IMR-90 (cell line): ENCODE data around the gene CFAP299. TPM values are rescaled to one million over a fixed set of nuclear protein-coding genes. Genes with fewer than 3 reads are reported as not detected.

ENCODE experiments used
- ATAC-seq: fragments of 200-7000 bp; cut with Tn5 transposase; 2 replicates; pipeline ENCODE4 v1.9.1; 2020; ENCODE audit warnings: low read depth, mild to moderate bottlenecking, moderate library complexity
- BruUV-seq: library from RNA; stranded (reverse); fragments of 400-500 nt; replicated peaks from 2 replicates; lab custom pipeline; 2021; lab: Mats Ljungman, UMichigan
- CTCF ChIA-PET: fragments of 300-600 bp; formaldehyde crosslinking; extraction: SDS; loops from one replicate; lab custom pipeline; 2021; ENCODE audit warnings: antibody characterized with exemption; lab: Yijun Ruan, JAX
- POLR2A ChIA-PET: fragments of 300-600 bp; sonication (Branson Sonifier 250); formaldehyde crosslinking; loops from one replicate; lab custom pipeline; 2022; ENCODE audit warnings: antibody characterized with exemption; ENCODE audit not compliant: unreplicated experiment; lab: Charles Lee
- DNase-seq: peaks from one replicate; pipeline ENCODE4 v3.0.0; 2013
- H2AFZ ChIP-seq: replicated peaks from 2 replicates; pipeline ENCODE3; 2013; ENCODE audit warnings: low read length, mild to moderate bottlenecking; ENCODE audit not compliant: poor library complexity
- H2AK5ac ChIP-seq: 2 replicates; pipeline ENCODE4 v1.6.1; 2013; ENCODE audit warnings: low read depth, low read length, inconsistent platforms
- H2AK9ac ChIP-seq: replicated peaks from 2 replicates; pipeline ENCODE3; 2013; ENCODE audit warnings: mild to moderate bottlenecking, low read depth, low read length, moderate library complexity; ENCODE audit not compliant: poor library complexity
- H2BK120ac ChIP-seq: 2 replicates; pipeline ENCODE4 v1.6.1; 2013; ENCODE audit warnings: low read depth, low read length, inconsistent platforms
- H2BK15ac ChIP-seq: 3 replicates; pipeline ENCODE4 v1.6.1; 2013; ENCODE audit warnings: low read depth, low read length, inconsistent platforms
- H2BK20ac ChIP-seq: 2 replicates; pipeline ENCODE4 v1.6.1; 2013; ENCODE audit warnings: low read depth, mild to moderate bottlenecking, inconsistent platforms, low read length, moderate library complexity
- H2BK5ac ChIP-seq: 2 replicates; pipeline ENCODE4 v1.6.1; 2013; ENCODE audit warnings: mild to moderate bottlenecking, low read depth, low read length, inconsistent platforms; ENCODE audit not compliant: poor library complexity, severe bottlenecking
- H3K14ac ChIP-seq: replicated peaks from 2 replicates; pipeline ENCODE4 v1.6.1; 2013; ENCODE audit warnings: low read depth, low read length, inconsistent platforms
- H3K18ac ChIP-seq: 2 replicates; pipeline ENCODE4 v1.6.1; 2013; ENCODE audit warnings: low read depth, low read length, control low read depth
- H3K23ac ChIP-seq: 2 replicates; pipeline ENCODE4 v1.6.1; 2013; ENCODE audit warnings: low read depth, low read length, inconsistent platforms
- H3K27ac ChIP-seq: 2 replicates; pipeline ENCODE4 v1.5.1; 2013; ENCODE audit warnings: mild to moderate bottlenecking, control low read depth, low read length; ENCODE audit not compliant: insufficient read depth
- H3K27me3 ChIP-seq: 2 replicates; pipeline ENCODE4 v1.6.1; 2013; ENCODE audit warnings: low read length; ENCODE audit not compliant: control insufficient read depth, insufficient read depth
- H3K36me3 ChIP-seq: 2 replicates; pipeline ENCODE4 v1.6.1; 2013; ENCODE audit warnings: low read length, mixed read lengths; ENCODE audit not compliant: control insufficient read depth, insufficient read depth
- H3K4ac ChIP-seq: 2 replicates; pipeline ENCODE4 v1.6.1; 2013; ENCODE audit warnings: low read depth, low read length, inconsistent platforms
- H3K4me1 ChIP-seq: 2 replicates; pipeline ENCODE4 v1.6.1; 2013; ENCODE audit warnings: low read length, mixed read lengths; ENCODE audit not compliant: control insufficient read depth, insufficient read depth
- H3K4me2 ChIP-seq: 2 replicates; pipeline ENCODE4 v1.6.1; 2013; ENCODE audit warnings: low read depth, mild to moderate bottlenecking, control low read depth, low read length, moderate library complexity
- H3K4me3 ChIP-seq: 2 replicates; pipeline ENCODE4 v1.5.1; 2013; ENCODE audit warnings: low read depth, mild to moderate bottlenecking, control low read depth, low read length, moderate library complexity; ENCODE audit not compliant: insufficient read depth
- H3K56ac ChIP-seq: 2 replicates; pipeline ENCODE4 v1.6.1; 2013; ENCODE audit warnings: low read length, inconsistent platforms; ENCODE audit not compliant: insufficient read depth; ENCODE audit errors: extremely low read depth
- H3K79me1 ChIP-seq, 2 experiments: 2 replicates each; pipeline ENCODE4 v1.6.1; 2013; ENCODE audit warnings: low read length in 2 of 2, inconsistent platforms in 1 of 2, low read depth in 1 of 2
- H3K9ac ChIP-seq: 2 replicates; pipeline ENCODE4 v1.6.1; 2013; ENCODE audit warnings: low read depth, low read length, control low read depth
- H3K9me1 ChIP-seq: 2 replicates; pipeline ENCODE4 v1.6.1; 2013; ENCODE audit warnings: low read length, inconsistent platforms; ENCODE audit not compliant: insufficient read depth
- H3K9me3 ChIP-seq: 2 replicates; pipeline ENCODE4 v1.6.1; 2013; ENCODE audit warnings: low read length; ENCODE audit not compliant: control insufficient read depth, insufficient read depth
- H4K20me1 ChIP-seq: 2 replicates; pipeline ENCODE4 v1.6.1; 2013; ENCODE audit warnings: low read length, inconsistent platforms; ENCODE audit not compliant: insufficient read depth
- H4K5ac ChIP-seq: 2 replicates; pipeline ENCODE4 v1.6.1; 2013; ENCODE audit warnings: mild to moderate bottlenecking, low read depth, low read length, control low read depth
- H4K8ac ChIP-seq, 2 experiments: 2 replicates each; pipeline ENCODE4 v1.6.1; 2013; ENCODE audit warnings: low read depth in 2 of 2, low read length in 2 of 2, control low read depth in 1 of 2, inconsistent platforms in 1 of 2
- H4K91ac ChIP-seq: 2 replicates; pipeline ENCODE4 v1.6.1; 2013; ENCODE audit warnings: low read depth, low read length, inconsistent platforms; ENCODE audit not compliant: insufficient read depth
- BHLHE40 ChIP-seq: fragments of 150-350 bp; IDR thresholded peaks from 2 replicates; pipeline ENCODE4 v1.6.1; 2016; ENCODE audit warnings: mild to moderate bottlenecking, low read depth, low read length
- CHD1 ChIP-seq: IDR thresholded peaks from 2 replicates; pipeline ENCODE4 v1.6.1; 2012; ENCODE audit warnings: low read depth, low read length, improper control_type of control experiment
- FOS ChIP-seq: fragments of 150-350 bp; IDR thresholded peaks from 2 replicates; pipeline ENCODE4 v1.6.1; 2016; ENCODE audit warnings: low read depth, low read length
- MAZ ChIP-seq: IDR thresholded peaks from 2 replicates; pipeline ENCODE4 v1.6.1; 2012; ENCODE audit warnings: low read depth, mild to moderate bottlenecking, low read length, improper control_type of control experiment, moderate library complexity, borderline replicate concordance
- MXI1 ChIP-seq: IDR thresholded peaks from 2 replicates; pipeline ENCODE4 v1.6.1; 2012; ENCODE audit warnings: low read depth, mild to moderate bottlenecking, low read length, moderate library complexity, borderline replicate concordance
- RAD21 ChIP-seq: IDR thresholded peaks from 2 replicates; pipeline ENCODE4 v1.6.1; 2012; ENCODE audit warnings: low read length, improper control_type of control experiment
- SMC3 ChIP-seq: fragments of 150-350 bp; IDR thresholded peaks from 2 replicates; pipeline ENCODE4 v1.6.1; 2016; ENCODE audit warnings: low read depth, mild to moderate bottlenecking, antibody characterized with exemption, low read length, moderate library complexity
- USF2 ChIP-seq: fragments of 150-350 bp; IDR thresholded peaks from 2 replicates; pipeline ENCODE4 v1.6.1; 2017; ENCODE audit warnings: mild to moderate bottlenecking, antibody characterized with exemption, low read length, low read depth
- dilution Hi-C: fragments of 300-500 bp; cut with HindIII; formaldehyde crosslinking; loops from one replicate; pipeline ENCODE4 v1.14.3; 2018; ENCODE audit warnings: low sequenced_read_pairs; ENCODE audit not compliant: unreplicated experiment
- in situ Hi-C: fragments of 300-500 bp; cut with MboI; formaldehyde crosslinking; loops from 3 replicates; pipeline ENCODE4 v1.14.3; 2019; ENCODE audit warnings: low sequenced_read_pairs, inconsistent platforms, mixed read lengths
- intact Hi-C: fragments of 100-400 bp; cut with micrococcal nuclease; formaldehyde crosslinking; loops from 2 replicates; pipeline ENCODE4 v1.10.0; 2022
- polyA plus RNA-seq, 3 experiments: library from polyadenylated mRNA; depleted of rRNA; stranded (reverse); fragments of >200 nt; gene quantifications; 2 replicates each; pipeline ENCODE4 v1.2.3, GENCODE V29; 2012; ENCODE audit warnings: low replicate concordance in 1 of 3
- total RNA-seq: library from RNA; depleted of rRNA; stranded (reverse); fragments of >200 nt; gene quantifications from 2 replicates; pipeline ENCODE4 v1.2.3, GENCODE V29; 2012

The CFAP299 gene
- total and polyA plus RNA-seq, 2 of the 4 experiments (the other 2 are of a cell fraction), result 1.0 to 1.1 TPM

- Histone ChIP-seq H3K27ac (no peak overlapping the region), H3K4me3 (no peak overlapping the region), H3K27me3 (no peaks in the 10 kb centered on the region), H3K4me2 (peak overlapping the region; percentile 21; the same call in 1 of the 2 replicates), H3K4me1 (no peaks in the 10 kb centered on the region; the same call in 1 of the 2 replicates), H3K18ac (no peak overlapping the region), H2BK5ac (no peak overlapping the region), H2AK5ac (no peak overlapping the region), H2AFZ (no peak overlapping the region), H3K4ac (no peak overlapping the region), H2AK9ac (no peak overlapping the region), H4K5ac (no peak overlapping the region), H4K8ac (no peak overlapping the region), H3K14ac (no peak overlapping the region), H2BK20ac (no peak overlapping the region), H3K56ac (no peak overlapping the region), H3K23ac (no peak overlapping the region), H2BK15ac (no peak overlapping the region), H3K9me3 (no peaks in the 10 kb centered on the region), H3K9me1 (no peaks in the 10 kb centered on the region), H3K36me3 (no peaks in the 10 kb centered on the region), H4K20me1 (no peaks in the 10 kb centered on the region), H2BK120ac (no peak overlapping the region), H4K91ac (no peak overlapping the region), H3K79me1 (no peaks in the 10 kb centered on the region), H3K9ac (no peak overlapping the region)
- DNase-seq (no peak), ATAC-seq (no peak)
- TF ChIP-seq BHLHE40 (no peak), FOS (no peak), MAZ (no peak), CHD1 (no peak), RAD21 (no peak), MXI1 (no peak), USF2 (no peak), SMC3 (no peak)
- BruUV-seq, result no TSS peak
- in situ Hi-C loops (no loop called here), dilution Hi-C loops (no loop called here), intact Hi-C loops (no loop called here)
- ChIA-PET POLR2A (no interaction called here), CTCF (no interaction called here)
These were observed 541.3 kb downstream of the CFAP299 start for GRCh38 chr4:80876810-80877209.
